ENCODE results near the gene SGK1.

SGK1 gene

GRCh38 chr6:134267917-134268361, 50.0 kb downstream of the SGK1 start (continued):
- TF ChIP-seq HIC1 (tag by site-specific recombination; IDR thresholded peaks at IDR 0.05) (no peak), MZF1 (tag by site-specific recombination; IDR thresholded peaks at IDR 0.05; ENCODE audit: borderline replicate concordance) (peak; percentile 86; the same call in 1 of the 2 replicates), ZSCAN4 (tag by site-specific recombination; IDR thresholded peaks at IDR 0.05) (no peak), ZNF426 (tag by site-specific recombination; IDR thresholded peaks at IDR 0.05) (no peak), ZNF169 (tag by site-specific recombination; IDR thresholded peaks at IDR 0.05) (no peak), ZNF202 (tag by site-specific recombination; IDR thresholded peaks at IDR 0.05; ENCODE audit: borderline replicate concordance) (no peak), ZNF140 (tag by site-specific recombination; IDR thresholded peaks at IDR 0.05) (no peak), OVOL3 (tag by site-specific recombination; IDR thresholded peaks at IDR 0.05) (no peak), ZBTB7A (tag by site-specific recombination; IDR thresholded peaks at IDR 0.05; ENCODE audit: low read depth) (no peak), ZNF211 (tag by site-specific recombination; IDR thresholded peaks at IDR 0.05; ENCODE audit: low read depth) (no peak), ZBTB1 (tag by site-specific recombination; IDR thresholded peaks at IDR 0.05) (no peak), ZBTB48 (tag by site-specific recombination; IDR thresholded peaks at IDR 0.05) (no peak), ZBTB8A (tag by site-specific recombination; IDR thresholded peaks at IDR 0.05) (peak; percentile 30; the same call in 1 of the 2 replicates), ZNF350 (tag by site-specific recombination; IDR thresholded peaks at IDR 0.05) (no peak), ZNF423 (tag by site-specific recombination; IDR thresholded peaks at IDR 0.05) (peak; percentile 58; the same call in 1 of the 2 replicates), ZNF561 (tag by site-specific recombination; IDR thresholded peaks at IDR 0.05; ENCODE audit: borderline replicate concordance) (peak; percentile 38; the same call in 1 of the 2 replicates), ZNF626 (tag by site-specific recombination; IDR thresholded peaks at IDR 0.05) (no peak), ZNF394 (tag by site-specific recombination; IDR thresholded peaks at IDR 0.05; ENCODE audit: borderline replicate concordance) (peak; percentile 82; the same call in 1 of the 2 replicates), GFI1B (tag by site-specific recombination; IDR thresholded peaks at IDR 0.05) (no peak), TCF7L2 (IDR thresholded peaks at IDR 0.05; ENCODE audit: borderline replicate concordance, low read depth, low read length) (peak; percentile 43; the same call in 1 of the 2 replicates), ZNF701 (tag by site-specific recombination; IDR thresholded peaks at IDR 0.05) (no peak), MYNN (tag by site-specific recombination; IDR thresholded peaks at IDR 0.05; ENCODE audit: borderline replicate concordance) (no peak), ZNF112 (tag by site-specific recombination; IDR thresholded peaks at IDR 0.05) (no peak), ZNF2 (tag by site-specific recombination; IDR thresholded peaks at IDR 0.05) (no peak), ZNF777 (tag by site-specific recombination; IDR thresholded peaks at IDR 0.05; ENCODE audit: borderline replicate concordance) (no peak), ELK4 (IDR thresholded peaks at IDR 0.05; ENCODE audit: borderline replicate concordance, low read depth, low read length) (no peak), TRIM28 (IDR thresholded peaks at IDR 0.05; ENCODE audit: borderline replicate concordance, low read length) (peak; percentile 92), ATF2 (tag by site-specific recombination; IDR thresholded peaks at IDR 0.05; ENCODE audit: low read depth) (no peak), SP7 (tag by site-specific recombination; IDR thresholded peaks at IDR 0.05) (no peak), KLF10 (tag by site-specific recombination; IDR thresholded peaks at IDR 0.05) (no peak), ZNF223 (tag by site-specific recombination; IDR thresholded peaks at IDR 0.05) (no peak), ZNF324 (tag by site-specific recombination; IDR thresholded peaks at IDR 0.05) (no peak), ZNF600 (tag by site-specific recombination; IDR thresholded peaks at IDR 0.05) (no peak), ZNF548 (tag by site-specific recombination; IDR thresholded peaks at IDR 0.05) (no peak), ZNF610 (tag by site-specific recombination; IDR thresholded peaks at IDR 0.05; ENCODE audit: borderline replicate concordance) (0 out of 2 replicates have a peak, but pooled peaks have one; percentile 49), ZNF664 (tag by site-specific recombination; IDR thresholded peaks at IDR 0.05) (no peak), KLF9 (tag by site-specific recombination; IDR thresholded peaks at IDR 0.05; ENCODE audit: low read depth) (no peak), ZNF677 (tag by site-specific recombination; IDR thresholded peaks at IDR 0.05) (no peak)

Measured in HEK293 (cell line).